Lung microvascular endothelial cell (primary cell): ENCODE measurements around the gene CUZD1. TPM values are rescaled to one million over a fixed set of nuclear protein-coding genes. Genes with fewer than 3 reads are reported as not detected.
"Not testable (repeated sequence)": the region's sequence is repeated elsewhere in the genome, so short reads cannot be mapped to it uniquely, and the experiment has no call there.

Experiments used
- DNase-seq, 2 donors: peaks; one replicate each; pipeline versions ENCODE4 v3.0.0 to v3.0.0-alpha.2; 2010; ENCODE audit warnings: low read depth in 2 of 2
- total RNA-seq: library from RNA; depleted of rRNA; stranded (reverse); fragments of >200 nt; gene quantifications from 2 replicates; pipeline ENCODE4 v1.2.1, GENCODE V29; 2014

The CUZD1 gene, protein sequence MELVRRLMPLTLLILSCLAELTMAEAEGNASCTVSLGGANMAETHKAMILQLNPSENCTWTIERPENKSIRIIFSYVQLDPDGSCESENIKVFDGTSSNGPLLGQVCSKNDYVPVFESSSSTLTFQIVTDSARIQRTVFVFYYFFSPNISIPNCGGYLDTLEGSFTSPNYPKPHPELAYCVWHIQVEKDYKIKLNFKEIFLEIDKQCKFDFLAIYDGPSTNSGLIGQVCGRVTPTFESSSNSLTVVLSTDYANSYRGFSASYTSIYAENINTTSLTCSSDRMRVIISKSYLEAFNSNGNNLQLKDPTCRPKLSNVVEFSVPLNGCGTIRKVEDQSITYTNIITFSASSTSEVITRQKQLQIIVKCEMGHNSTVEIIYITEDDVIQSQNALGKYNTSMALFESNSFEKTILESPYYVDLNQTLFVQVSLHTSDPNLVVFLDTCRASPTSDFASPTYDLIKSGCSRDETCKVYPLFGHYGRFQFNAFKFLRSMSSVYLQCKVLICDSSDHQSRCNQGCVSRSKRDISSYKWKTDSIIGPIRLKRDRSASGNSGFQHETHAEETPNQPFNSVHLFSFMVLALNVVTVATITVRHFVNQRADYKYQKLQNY
- 0.20 and 0.44 TPM in 2 replicates for total RNA-seq

DNA sequence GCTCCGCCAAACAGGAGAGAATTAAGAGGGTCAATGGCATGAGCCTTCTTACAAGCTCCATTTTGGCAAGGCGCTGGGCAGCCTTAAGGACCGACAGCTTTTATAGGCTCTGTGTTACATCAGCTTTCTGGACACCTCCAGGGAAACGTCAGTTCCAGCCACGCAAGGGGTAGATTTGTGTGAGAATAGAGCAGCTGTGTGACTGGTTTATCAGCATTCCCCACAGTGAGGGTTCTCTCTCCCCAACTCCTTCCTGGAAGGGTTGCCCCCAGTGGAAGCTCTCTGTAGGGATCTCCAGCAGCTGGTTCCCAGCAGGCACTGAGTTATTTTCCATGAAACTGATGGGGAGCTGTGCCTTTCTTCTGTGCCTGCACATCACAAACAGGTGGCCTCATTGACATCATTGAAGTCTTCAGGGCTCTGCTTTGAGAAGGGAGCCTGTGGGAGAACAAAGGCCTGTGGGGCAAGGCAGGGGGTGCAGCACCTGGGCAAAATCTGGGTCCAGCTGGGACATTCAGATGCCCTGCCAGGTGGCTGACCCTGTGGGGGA, at the start of gene CUZD1:
CUZD1 (minus strand) TSS at position 75 of the 550 bp plus-strand sequence; CDS start at position 61, 14 bp downstream.
- DNase-seq = no peak

DNA sequence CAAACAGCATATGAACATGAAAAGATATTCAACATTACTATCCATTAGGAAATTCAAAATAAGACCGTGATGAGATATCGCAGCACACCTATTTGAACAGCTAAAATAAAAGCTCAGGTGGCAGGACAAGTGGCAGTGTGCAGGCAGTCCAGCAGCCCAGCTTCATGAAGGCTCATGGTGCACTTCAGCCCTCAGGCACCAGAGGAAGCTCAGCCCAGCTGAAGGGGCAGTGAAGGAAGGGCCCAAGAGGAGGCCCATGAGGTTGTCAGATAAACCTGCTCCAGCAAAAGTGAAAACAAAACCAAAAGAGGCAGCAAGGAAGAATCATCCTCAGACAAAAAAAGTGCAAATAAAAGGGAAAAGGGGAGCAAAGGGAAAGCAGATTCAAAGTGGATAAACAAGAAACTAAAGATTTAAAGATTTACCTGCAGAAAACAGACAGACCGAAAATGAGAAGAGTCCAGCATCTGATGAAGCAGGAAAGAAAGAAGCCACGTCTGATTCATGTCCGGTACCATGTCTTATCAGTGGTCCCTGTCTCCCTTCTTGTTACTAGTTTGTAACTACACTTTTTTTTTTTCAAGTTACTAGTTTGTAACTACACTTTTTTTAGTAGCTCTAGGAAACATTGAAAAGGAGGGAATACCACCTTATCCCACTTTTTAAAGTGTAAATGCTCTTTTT, 48.7 kb upstream of the CUZD1 start:
- no peak for DNase-seq

DNA sequence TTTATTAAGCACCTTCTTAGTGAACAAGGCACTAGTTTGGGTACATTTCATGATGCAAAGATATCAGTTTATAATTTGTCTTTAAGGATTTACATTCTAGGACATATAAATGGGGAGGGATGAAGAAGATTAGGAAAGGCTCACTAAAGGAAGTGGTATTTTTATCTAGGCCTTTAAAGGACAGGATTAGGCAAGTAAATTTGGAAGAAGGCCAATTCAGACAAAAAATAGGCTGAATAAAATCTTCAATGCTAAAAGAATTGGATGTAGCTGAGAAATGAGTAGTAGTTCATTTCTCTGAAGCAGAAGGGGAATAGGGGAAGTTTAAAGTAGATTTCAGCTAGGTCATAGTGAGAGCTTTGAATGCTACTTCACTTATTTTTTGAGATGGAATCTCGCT, 38.5 kb upstream of the CUZD1 start:
- no peak for DNase-seq

DNA sequence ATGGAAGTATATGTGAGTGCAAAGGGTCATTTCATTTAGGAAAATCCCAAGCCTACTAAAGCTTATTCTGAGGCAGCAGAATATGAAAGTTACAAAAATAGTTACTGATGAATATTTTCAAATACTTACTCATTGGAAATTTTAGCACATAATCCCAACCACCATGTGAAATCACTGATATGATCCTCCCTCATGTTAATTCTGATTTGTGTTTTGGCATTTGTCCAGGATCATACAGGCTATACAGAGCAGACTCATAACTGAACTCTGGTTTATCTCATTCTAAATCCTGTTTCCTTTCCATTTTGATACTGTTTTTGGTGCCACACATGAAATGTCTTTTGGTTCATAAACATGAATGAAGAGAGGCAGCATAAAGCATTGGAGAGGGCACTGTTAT, 37.1 kb upstream of the CUZD1 start:
- DNase-seq = peak in 1 of 2 donors; percentile 47

DNA sequence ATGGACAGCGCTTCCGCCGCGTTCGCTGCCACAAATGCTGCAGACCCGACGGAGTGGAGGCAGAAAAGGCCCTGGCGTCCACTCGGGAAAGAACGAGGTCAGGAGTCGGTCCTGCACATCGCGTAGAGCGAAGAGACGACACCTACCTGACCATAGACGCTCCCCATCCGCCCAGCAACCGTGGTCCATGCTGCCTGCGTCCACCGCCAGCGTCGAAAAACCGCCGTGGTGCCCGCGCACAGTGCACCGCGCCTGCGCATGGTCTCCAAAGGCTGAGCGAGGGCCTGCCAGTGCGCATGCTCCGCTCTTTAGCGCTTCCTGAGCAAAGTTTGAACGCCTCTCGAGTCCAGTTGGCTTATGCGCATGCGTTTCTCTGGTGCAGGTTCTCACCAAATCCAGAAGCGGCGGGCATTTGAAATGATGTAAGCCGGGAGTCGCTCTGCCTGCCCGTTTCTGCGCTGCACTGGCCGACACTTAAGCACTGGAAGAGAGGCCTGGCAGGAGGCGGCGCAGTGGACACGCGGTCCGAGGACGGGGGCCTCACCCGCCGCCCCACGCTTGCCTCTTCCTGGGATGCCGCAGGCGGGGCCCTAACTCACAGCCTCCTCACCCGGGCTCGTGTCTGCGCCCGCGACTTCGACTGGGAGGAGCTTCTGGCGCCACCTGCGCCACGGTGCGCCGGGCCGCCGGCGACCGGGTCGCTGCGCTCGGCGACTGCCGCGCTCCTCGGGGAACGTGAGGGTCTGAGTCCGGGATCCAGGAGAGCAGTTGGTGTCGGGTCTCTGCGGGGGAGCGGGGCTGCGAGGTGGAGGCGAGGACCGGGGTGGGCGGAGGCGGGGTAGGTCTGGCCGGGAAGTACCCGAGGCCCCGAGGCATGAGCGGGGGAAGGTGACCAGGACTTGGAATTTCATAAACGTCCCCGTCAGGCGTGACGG, 33.9 kb upstream of the CUZD1 start, which contains the start of gene FAM24B:
FAM24B (minus strand) TSS at position 243 of the 935 bp plus-strand sequence. CDS start 29,066 bp downstream, outside the sequence.
- peak; percentile 98 to 99 for DNase-seq

DNA sequence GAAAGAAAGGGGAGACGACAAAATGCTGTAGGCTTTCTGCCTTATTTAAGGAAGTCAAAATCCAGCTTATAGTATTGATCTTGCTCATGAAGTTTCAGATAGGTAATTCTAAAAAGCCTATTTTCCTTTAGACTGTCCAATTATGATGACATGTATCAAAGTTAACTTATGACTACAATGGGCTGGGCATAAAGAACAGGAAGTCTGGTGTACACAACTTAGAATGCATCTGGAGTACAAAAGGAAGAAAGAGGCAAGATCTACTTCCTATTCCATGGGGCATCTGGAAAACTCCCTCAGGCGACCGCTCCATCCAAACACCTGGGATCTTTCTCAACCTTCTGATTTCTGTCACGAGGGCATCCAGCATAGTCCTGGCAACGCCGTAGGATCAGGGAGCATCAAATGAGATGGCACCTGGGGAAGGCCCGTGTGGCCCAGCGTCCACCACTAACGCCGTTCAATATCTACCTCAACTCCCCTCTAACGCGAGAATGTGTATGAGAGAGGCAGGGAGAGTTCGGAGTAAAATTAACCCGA, 33.2 kb upstream of the CUZD1 start:
- peak in 1 of 2 donors; percentile 74 for DNase-seq

DNA sequence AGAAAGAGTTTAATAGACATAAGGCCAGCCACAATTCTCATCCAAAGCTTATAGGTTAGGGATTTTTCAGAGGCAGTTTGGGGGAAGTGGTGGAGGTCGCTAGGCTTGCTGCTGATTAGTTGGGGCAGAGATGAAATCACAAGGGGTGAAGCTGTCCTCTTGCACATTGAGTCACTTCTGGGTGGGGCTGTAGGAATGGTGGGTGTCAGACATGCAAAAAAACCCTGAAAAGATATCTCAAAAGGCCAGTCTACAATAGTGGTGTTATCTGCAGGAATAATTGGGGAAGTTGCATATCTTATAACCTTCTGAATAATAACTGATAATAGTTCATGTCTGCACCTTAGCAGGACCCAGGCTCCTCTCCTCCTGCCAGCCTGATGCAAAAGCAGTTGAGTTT, 31.6 kb upstream of the CUZD1 start:
- DNase-seq = no peak

DNA sequence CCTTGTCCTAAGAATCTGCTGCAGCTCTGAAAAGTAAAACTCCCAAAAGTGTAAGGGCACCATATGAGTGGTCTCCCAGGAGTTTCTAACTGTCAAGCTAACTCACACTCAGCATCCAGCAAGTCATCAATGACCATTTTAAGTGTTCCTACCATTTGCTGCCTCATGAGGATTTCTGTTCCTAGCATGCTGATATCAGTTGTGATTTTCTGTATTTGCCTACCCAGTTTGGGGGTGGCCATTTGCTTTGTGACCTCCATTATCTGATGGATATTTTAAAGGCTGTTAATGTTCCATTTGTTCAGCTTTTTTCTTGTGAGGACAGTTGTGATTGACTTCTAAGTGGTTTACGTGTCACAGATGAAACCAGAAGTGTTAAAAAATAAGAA, 30.8 kb upstream of the CUZD1 start:
- no peak for DNase-seq

DNA sequence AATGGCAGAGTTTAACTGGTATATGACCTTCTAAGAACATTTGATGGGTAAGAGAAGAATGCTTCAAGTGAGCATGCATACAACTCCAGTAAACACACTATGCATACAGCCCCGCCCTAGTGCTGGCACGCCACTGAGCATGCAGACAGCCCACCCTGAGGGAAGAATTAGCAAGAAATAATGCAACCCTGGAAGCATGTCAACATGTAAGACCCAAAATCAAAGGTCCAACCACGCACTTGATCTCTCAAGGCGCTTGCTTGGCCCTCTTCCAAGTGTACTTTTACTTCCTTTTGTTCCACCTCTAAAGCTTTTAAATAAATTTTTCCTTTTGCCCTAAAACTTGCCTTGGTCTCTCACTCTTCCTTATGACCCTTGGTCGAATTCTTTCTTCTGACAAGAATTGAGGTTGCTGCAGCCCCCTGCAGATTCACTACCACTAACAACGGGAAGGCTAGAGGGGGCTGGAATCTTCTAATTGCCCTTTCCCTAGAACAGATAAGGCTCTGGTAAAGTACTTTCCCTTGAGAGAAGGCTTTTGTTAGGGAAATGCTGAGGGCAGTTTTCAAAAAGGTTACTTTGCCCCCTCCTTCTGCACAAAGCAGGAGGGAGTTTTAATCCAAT, 30.3 kb upstream of the CUZD1 start:
- DNase-seq = no peak

DNA sequence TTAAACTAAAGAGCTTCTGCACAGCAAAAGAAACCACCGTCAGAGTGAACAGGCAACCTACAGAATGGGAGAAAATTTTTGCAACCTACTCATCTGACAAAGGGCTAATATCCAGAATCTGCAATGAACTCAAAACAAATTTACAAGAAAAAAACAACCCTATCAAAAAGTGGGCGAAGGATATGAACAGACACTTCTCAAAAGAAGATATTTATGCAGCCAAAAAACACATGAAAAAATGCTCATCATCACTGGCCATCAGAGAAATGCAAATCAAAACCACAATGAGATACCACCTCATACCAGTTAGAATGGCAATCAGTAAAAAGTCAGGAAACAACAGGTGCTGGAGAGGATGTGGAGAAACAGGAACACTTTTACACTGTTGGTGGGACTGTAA, 26.3 kb upstream of the CUZD1 start:
- DNase-seq = not testable (repeated sequence)

DNA sequence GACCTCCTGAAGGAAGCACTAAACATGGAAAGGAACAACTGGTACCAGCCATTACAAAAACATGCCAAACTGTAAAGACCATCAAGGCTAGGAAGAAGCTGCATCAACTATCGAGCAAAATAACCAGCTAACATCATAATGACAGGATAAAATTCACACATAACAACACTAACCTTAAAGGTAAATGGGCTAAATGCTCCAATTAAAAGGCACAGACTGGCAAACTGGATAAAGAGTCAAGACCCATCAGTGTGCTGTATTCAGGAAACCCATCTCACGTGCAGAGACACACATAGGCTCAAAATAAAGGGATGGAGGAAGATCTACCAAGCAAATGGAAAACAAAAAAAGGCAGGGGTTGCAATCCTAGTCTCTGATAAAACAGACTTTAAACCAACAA, 23.1 kb upstream of the CUZD1 start:
- DNase-seq = not testable (repeated sequence)

DNA sequence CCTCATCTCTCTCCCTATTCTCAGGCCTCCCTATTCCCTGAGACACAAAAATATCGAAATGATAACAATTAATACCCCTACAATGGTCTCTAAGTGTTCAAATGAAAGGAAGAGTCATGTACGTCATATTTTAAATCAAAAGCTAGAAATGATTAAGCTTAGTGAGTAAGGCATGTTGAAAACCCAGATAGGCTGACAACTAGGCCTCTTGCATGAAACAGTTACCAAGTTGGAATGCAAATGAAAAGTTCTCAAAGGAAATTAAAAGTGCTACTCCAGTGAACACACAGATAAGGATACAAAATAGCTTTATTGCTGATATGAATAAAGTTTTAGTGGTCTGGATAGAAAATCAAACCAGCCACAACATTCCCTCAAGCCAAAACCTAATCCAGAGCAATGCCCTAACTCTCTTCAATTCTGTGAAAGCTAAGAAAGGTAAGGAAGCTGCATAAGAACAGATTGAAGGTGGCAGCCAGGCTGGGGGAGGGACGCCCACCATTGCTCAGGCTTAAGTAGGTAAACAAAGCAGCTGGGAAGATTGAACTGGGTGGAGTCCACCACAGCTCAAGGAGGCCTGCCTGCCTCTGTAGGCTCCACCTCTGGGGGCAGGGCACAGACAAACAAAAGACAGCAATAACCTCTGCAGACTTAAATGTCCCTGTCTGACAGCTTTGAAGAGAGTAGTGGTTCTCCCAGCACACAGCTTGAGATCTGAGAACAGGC, 21.3 kb upstream of the CUZD1 start:
- not testable (repeated sequence) for DNase-seq

DNA sequence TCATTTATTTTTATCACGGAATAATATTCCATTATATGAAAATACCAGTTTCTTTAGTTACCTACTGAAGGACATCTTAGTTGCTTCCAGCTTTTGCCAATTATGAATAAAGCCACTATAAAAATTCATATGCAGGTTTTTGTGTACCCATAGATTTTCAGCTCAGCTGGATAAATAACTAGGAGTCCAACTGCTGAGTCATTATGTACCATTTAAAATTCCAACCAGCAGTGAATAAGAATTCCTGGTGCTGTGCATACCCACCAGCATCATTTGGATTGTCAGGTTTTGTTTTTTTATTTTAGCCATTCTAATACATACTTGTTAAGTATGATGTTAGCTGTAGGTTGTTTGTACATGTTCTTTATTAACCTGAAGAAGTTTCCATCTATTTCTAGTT, 19.2 kb upstream of the CUZD1 start:
- peak in 1 of 2 donors; percentile 41 for DNase-seq

DNA sequence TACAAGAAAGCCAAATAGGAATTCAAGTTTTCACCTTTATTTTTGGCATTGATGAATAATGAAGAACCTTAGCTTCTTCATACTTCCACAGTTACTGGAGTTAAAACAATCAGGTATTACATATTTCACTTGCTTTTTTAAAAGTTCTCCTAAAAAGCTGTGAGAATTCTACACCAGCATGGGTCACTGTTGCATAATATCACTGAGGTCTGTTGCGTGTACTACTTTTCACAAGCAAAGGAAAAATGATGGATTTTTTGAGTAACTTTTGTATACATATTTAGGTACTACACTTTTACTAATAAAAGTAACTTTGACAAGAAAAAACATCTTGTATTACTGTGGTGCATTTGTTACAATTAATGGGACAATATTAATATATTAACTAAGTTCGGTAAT, 18.5 kb upstream of the CUZD1 start:
- DNase-seq = no peak

DNA sequence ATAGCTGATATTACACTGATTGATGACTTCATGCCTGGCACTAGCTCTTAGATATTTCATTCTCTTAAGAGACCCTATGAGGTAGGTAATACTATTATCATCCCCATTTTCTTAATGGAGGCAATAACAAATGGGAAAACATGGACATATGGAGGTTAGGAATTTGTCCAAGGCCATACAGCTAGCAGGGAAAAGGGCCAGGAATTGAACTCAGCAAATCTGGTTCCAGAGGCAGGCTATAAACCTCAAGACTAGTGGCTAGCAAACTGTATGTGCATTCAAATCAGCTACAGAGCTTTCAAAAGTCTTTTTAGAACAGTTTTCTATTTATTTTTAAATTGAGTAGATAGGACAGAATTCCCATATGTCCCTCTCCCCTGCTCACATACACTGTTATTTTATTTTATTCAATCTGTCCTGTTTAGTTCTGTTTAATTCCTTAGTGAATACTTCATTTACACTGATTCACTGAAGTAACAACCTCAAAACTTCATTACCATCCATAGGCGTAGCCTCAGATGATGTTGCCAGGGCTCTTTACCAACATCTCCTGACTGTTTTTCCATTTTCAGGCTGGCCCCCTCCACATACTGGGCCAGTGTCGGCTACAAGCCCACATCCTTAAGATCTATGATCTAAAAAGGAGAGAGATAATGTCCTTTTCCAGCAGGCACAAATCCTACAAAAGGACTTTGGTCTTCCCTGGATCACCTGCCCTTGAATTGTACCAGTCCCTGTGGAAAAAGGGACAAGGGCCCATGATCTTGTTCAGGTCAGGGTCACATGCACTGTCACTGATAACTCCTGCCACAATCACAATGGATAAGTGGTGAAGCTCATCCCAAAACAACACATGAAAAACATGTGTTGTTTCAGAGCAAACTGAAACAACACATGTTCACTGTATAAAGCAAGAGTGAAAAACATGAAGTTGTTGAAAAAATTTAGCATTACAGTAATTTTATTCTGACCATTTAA, 17.8 kb upstream of the CUZD1 start:
- no peak for DNase-seq

DNA sequence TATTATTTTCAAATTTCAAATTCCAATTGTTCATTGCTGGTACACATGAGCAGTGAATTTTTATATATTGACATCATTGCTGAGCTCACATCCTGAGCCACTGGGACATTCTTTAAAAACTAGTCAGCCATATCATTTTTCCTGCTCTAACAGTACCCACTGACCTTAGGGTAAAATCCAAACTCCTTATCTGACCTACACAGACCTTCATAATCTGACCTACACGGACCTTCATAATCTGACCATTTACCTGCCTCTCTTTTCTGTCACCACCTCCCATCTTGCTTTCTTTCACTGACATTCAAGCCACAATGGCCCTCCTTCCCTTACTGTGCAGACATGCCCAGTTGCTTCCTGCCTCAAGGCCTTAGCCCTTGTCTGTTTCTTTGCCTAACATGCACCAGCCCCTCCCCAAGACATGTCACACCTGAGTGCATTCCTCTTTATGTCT, 16.1 kb upstream of the CUZD1 start:
- peak; percentile 59 to 78 for DNase-seq

DNA sequence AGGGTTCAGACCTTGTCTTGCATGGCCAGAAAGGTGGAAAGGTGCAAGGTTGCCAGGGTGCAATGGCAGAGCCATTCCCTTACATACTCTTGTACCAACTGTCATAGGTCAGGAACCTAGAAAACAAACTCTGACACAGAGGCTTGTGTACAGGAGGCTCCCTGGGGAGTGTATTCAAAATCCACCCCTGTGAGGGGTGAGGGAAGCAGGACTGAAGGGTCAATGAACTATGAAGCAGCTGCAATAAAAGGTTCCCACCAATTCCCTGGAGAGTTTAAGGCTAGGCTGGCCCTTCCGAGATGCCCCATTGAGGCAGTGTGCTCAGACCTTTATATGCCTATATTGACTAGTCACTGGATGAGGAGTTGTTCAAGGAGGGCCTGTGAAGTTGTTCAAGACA, 13.9 kb upstream of the CUZD1 start:
- no peak for DNase-seq

DNA sequence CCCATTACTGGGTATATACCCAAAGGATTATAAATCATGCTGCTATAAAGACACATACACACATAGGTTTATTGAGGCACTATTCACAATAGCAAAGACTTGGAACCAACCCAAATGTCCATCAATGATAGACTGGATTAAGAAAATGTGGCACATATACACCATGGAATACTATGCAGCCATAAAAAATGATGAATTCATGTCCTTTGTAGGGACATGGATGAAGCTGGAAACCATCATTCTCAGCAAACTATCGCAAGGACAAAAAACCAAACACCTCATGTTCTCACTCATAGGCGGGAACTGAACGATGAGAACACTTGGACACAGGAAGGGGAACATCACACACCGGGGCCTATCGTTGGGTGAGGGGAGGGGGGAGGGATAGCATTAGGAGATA, 12.4 kb upstream of the CUZD1 start:
- not testable (repeated sequence) for DNase-seq
